ENCODE measurements around the gene CPLANE2.
"Not testable (repeated sequence)": the region's sequence is repeated elsewhere in the genome, so short reads cannot be mapped to it uniquely, and the experiment has no call there.

Gene CPLANE2

GRCh38 chr1:16229976-16230740 is 6.8 kb downstream of the CPLANE2 start:
- no peaks in the 10 kb centered on the region for H3K79me2 ChIP-seq (ENCODE audit: control insufficient read depth, insufficient read depth, low read length, unreplicated experiment)
- no peaks in the 10 kb centered on the region for H3K36me3 ChIP-seq (ENCODE audit: insufficient read depth, low read length)
- H3K4me1 ChIP-seq (ENCODE audit: control insufficient read depth, insufficient read depth, low read length, unreplicated experiment), result no peaks in the 10 kb centered on the region
- H3K4me3 ChIP-seq (ENCODE audit: low read depth, low read length), result no peak overlapping the region
- no peak overlapping the region for H2AFZ ChIP-seq (ENCODE audit: low read length, unreplicated experiment)
- H3K27me3 ChIP-seq (ENCODE audit: insufficient read depth, low read length), result peaks cover 22% of the 10 kb centered on the region
- H3K27ac ChIP-seq (ENCODE audit: low read depth, low read length), result no peak overlapping the region

- Histone ChIP-seq H2AFZ (ENCODE audit: low read length, unreplicated experiment) (no peak overlapping the region), H3K4me3 (ENCODE audit: low read depth, low read length) (no peak overlapping the region), H3K36me3 (ENCODE audit: insufficient read depth, low read length) (no peaks in the 10 kb centered on the region), H3K4me1 (ENCODE audit: control insufficient read depth, insufficient read depth, low read length, unreplicated experiment) (no peaks in the 10 kb centered on the region), H3K79me2 (ENCODE audit: control insufficient read depth, insufficient read depth, low read length, unreplicated experiment) (no peaks in the 10 kb centered on the region), H3K27me3 (ENCODE audit: insufficient read depth, low read length) (peaks cover 22% of the 10 kb centered on the region), H3K27ac (ENCODE audit: low read depth, low read length) (no peak overlapping the region)
Observed at GRCh38 chr1:16226490-16227179, 10.3 kb downstream of the CPLANE2 start.

- Histone ChIP-seq H3K36me3 (ENCODE audit: insufficient read depth, low read length) (no peaks in the 10 kb centered on the region), H3K27me3 (ENCODE audit: insufficient read depth, low read length) (peaks cover 22% of the 10 kb centered on the region), H3K27ac (ENCODE audit: low read depth, low read length) (no peak overlapping the region), H3K4me3 (ENCODE audit: low read depth, low read length) (no peak overlapping the region), H3K79me2 (ENCODE audit: control insufficient read depth, insufficient read depth, low read length, unreplicated experiment) (no peaks in the 10 kb centered on the region), H2AFZ (ENCODE audit: low read length, unreplicated experiment) (no peak overlapping the region), H3K4me1 (ENCODE audit: control insufficient read depth, insufficient read depth, low read length, unreplicated experiment) (no peaks in the 10 kb centered on the region)
Observed at GRCh38 chr1:16226129-16226489, 10.9 kb downstream of the CPLANE2 start.

- Histone ChIP-seq H3K4me3 (ENCODE audit: low read depth, low read length) (no peak overlapping the region), H3K4me1 (ENCODE audit: control insufficient read depth, insufficient read depth, low read length, unreplicated experiment) (no peaks in the 10 kb centered on the region), H3K36me3 (ENCODE audit: insufficient read depth, low read length) (no peaks in the 10 kb centered on the region), H3K27me3 (ENCODE audit: insufficient read depth, low read length) (peaks cover 22% of the 10 kb centered on the region), H3K27ac (ENCODE audit: low read depth, low read length) (no peak overlapping the region), H3K79me2 (ENCODE audit: control insufficient read depth, insufficient read depth, low read length, unreplicated experiment) (no peaks in the 10 kb centered on the region), H2AFZ (ENCODE audit: low read length, unreplicated experiment) (no peak overlapping the region)
Observed at GRCh38 chr1:16224472-16224871, 12.5 kb downstream of the CPLANE2 start.

- H3K79me2 ChIP-seq (ENCODE audit: control insufficient read depth, insufficient read depth, low read length, unreplicated experiment); H2AFZ ChIP-seq (ENCODE audit: low read length, unreplicated experiment); H3K4me3 ChIP-seq (ENCODE audit: low read depth, low read length); H3K4me1 ChIP-seq (ENCODE audit: control insufficient read depth, insufficient read depth, low read length, unreplicated experiment); H3K27ac ChIP-seq (ENCODE audit: low read depth, low read length); H3K36me3 ChIP-seq (ENCODE audit: insufficient read depth, low read length): not testable (repeated sequence)
- H3K27me3 ChIP-seq (ENCODE audit: insufficient read depth, low read length), result peaks cover 18% of the 10 kb centered on the region
Observed at GRCh38 chr1:16222716-16223115, 14.3 kb downstream of the CPLANE2 start.

GRCh38 chr1:16221499-16221898 is 15.5 kb downstream of the CPLANE2 start:
- Histone ChIP-seq H3K4me1 (ENCODE audit: control insufficient read depth, insufficient read depth, low read length, unreplicated experiment) (no peaks in the 10 kb centered on the region), H3K4me3 (ENCODE audit: low read depth, low read length) (no peak overlapping the region)

GRCh38 chr1:16219968-16220500 is 16.9 kb downstream of the CPLANE2 start:
- peak overlapping the region; percentile 57 for H2AFZ ChIP-seq (ENCODE audit: low read length, unreplicated experiment)
- no peaks in the 10 kb centered on the region for H3K27me3 ChIP-seq (ENCODE audit: insufficient read depth, low read length)
- H3K4me3 ChIP-seq (ENCODE audit: low read depth, low read length), result peak overlapping the region; percentile 55; the same call in 1 of the 2 replicates
- H3K27ac ChIP-seq (ENCODE audit: low read depth, low read length), result no peak overlapping the region
- H3K36me3 ChIP-seq (ENCODE audit: insufficient read depth, low read length), result no peaks in the 10 kb centered on the region
- H3K4me1 ChIP-seq (ENCODE audit: control insufficient read depth, insufficient read depth, low read length, unreplicated experiment), result no peaks in the 10 kb centered on the region
- no peaks in the 10 kb centered on the region for H3K79me2 ChIP-seq (ENCODE audit: control insufficient read depth, insufficient read depth, low read length, unreplicated experiment)

More at GRCh38 chr1:16221499-16221898, 15.5 kb downstream of the CPLANE2 start:
- Histone ChIP-seq H2AFZ (ENCODE audit: low read length, unreplicated experiment) (no peak overlapping the region), H3K79me2 (ENCODE audit: control insufficient read depth, insufficient read depth, low read length, unreplicated experiment) (no peaks in the 10 kb centered on the region), H3K36me3 (ENCODE audit: insufficient read depth, low read length) (no peaks in the 10 kb centered on the region), H3K27ac (ENCODE audit: low read depth, low read length) (no peak overlapping the region), H3K27me3 (ENCODE audit: insufficient read depth, low read length) (peaks cover 6% of the 10 kb centered on the region)

- Histone ChIP-seq H3K4me3 (ENCODE audit: low read depth, low read length) (no peak overlapping the region), H3K4me1 (ENCODE audit: control insufficient read depth, insufficient read depth, low read length, unreplicated experiment) (no peaks in the 10 kb centered on the region), H3K36me3 (ENCODE audit: insufficient read depth, low read length) (no peaks in the 10 kb centered on the region), H3K27ac (ENCODE audit: low read depth, low read length) (no peak overlapping the region), H3K79me2 (ENCODE audit: control insufficient read depth, insufficient read depth, low read length, unreplicated experiment) (no peaks in the 10 kb centered on the region), H2AFZ (ENCODE audit: low read length, unreplicated experiment) (no peak overlapping the region), H3K27me3 (ENCODE audit: insufficient read depth, low read length) (no peaks in the 10 kb centered on the region)
Observed at GRCh38 chr1:16218674-16219071, 18.3 kb downstream of the CPLANE2 start.

- H3K4me3 ChIP-seq (ENCODE audit: low read depth, low read length), result no peak overlapping the region
- H3K36me3 ChIP-seq (ENCODE audit: insufficient read depth, low read length), result no peaks in the 10 kb centered on the region
- H3K27ac ChIP-seq (ENCODE audit: low read depth, low read length), result no peak overlapping the region
- no peaks in the 10 kb centered on the region for H3K79me2 ChIP-seq (ENCODE audit: control insufficient read depth, insufficient read depth, low read length, unreplicated experiment)
- H3K4me1 ChIP-seq (ENCODE audit: control insufficient read depth, insufficient read depth, low read length, unreplicated experiment), result no peaks in the 10 kb centered on the region
- no peak overlapping the region for H2AFZ ChIP-seq (ENCODE audit: low read length, unreplicated experiment)
- no peaks in the 10 kb centered on the region for H3K27me3 ChIP-seq (ENCODE audit: insufficient read depth, low read length)
Observed at GRCh38 chr1:16218014-16218673, 18.8 kb downstream of the CPLANE2 start.

GRCh38 chr1:16217061-16217785 is 19.8 kb downstream of the CPLANE2 start:
- no peaks in the 10 kb centered on the region for H3K79me2 ChIP-seq (ENCODE audit: control insufficient read depth, insufficient read depth, low read length, unreplicated experiment)
- no peaks in the 10 kb centered on the region for H3K27me3 ChIP-seq (ENCODE audit: insufficient read depth, low read length)
- 0 out of 2 replicates have a peak overlapping the region, but pooled peaks have one; percentile 1 for H3K27ac ChIP-seq (ENCODE audit: low read depth, low read length)
- no peaks in the 10 kb centered on the region for H3K4me1 ChIP-seq (ENCODE audit: control insufficient read depth, insufficient read depth, low read length, unreplicated experiment)
- peak overlapping the region; percentile 85 for H3K4me3 ChIP-seq (ENCODE audit: low read depth, low read length)
- peak overlapping the region; percentile 87 for H2AFZ ChIP-seq (ENCODE audit: low read length, unreplicated experiment)
- no peaks in the 10 kb centered on the region for H3K36me3 ChIP-seq (ENCODE audit: insufficient read depth, low read length)

All from ACC112 (cell line).